Measurements from ENCODE around the gene GUK1. TPM values are rescaled to one million over a fixed set of nuclear protein-coding genes. Genes with fewer than 3 reads are reported as not detected.

The GUK1 gene
- total and polyA plus RNA-seq, 2 of the 4 experiments (the other 2 are of a cell fraction) = 465 to 548 TPM

DNA sequence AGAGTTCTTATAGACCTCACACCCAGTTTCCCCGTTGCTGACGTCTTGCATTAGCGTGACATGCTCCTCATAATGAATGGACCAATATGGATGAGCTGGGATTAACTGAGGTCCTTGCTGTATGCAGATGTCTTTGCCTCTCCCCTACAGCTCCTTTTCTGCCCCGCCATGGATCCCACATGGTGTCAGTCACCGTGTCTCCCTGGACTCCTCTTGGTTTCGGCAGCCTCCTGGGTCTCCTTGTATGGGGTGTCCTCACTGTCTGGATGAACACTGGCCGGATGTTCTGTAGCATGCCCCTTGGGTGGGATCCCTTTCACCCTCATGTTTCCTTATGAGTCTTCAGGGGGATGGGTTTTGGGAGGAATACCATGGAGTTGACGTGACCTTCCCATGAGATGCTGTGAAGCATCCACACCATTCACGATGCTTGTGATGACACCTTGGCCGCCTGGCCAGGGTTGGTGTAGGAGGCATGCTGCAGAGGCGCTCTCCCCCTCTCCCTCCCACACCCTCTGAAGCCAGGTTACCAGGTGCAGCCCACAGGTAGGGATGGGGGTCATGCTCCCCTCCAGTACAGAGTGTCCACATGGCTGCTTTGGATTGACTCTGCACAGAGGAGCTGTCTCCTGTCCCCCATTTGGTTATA is 14.1 kb downstream of the GUK1 start:
- no peak overlapping the region for H4K5ac ChIP-seq (ENCODE audit: low read depth, low read length)
- H3K27ac ChIP-seq (ENCODE audit: insufficient read depth, low read length) = no peak overlapping the region
- H4K91ac ChIP-seq (ENCODE audit: insufficient read depth, low read depth, low read length) = no peak overlapping the region
- no peak overlapping the region for H2AK9ac ChIP-seq (replicated peaks; ENCODE audit: low read depth, low read length, poor library complexity)
- H3K14ac ChIP-seq (replicated peaks; ENCODE audit: low read depth, low read length) = no peak overlapping the region
- WGBS, 2 experiments (ENCODE audit: extremely low coverage in 2 of 2, insufficient read length in 1 of 2) = no CpG with 5 or more reads among the region's 11 CpGs
- CTCF ChIA-PET = no interaction called here
- no peak overlapping the region for H4K8ac ChIP-seq (ENCODE audit: low read depth in 2 of 2, low read length in 2 of 2)
- in situ Hi-C loops (cut with MboI; ENCODE audit: low sequenced_read_pairs) (no loop called here), intact Hi-C loops (cut with micrococcal nuclease) (no loop called here), dilution Hi-C loops (cut with HindIII; ENCODE audit: low sequenced_read_pairs, unreplicated experiment) (no loop called here)
- no peak overlapping the region for H2BK15ac ChIP-seq (ENCODE audit: low read depth, low read length)
- TF ChIP-seq BHLHE40 (IDR thresholded peaks at IDR 0.05; ENCODE audit: low read depth, low read length) (no peak), ELK1 (IDR thresholded peaks at IDR 0.05; ENCODE audit: borderline replicate concordance, low read depth, low read length) (no peak), MAFK (IDR thresholded peaks at IDR 0.05; ENCODE audit: low read depth, low read length) (no peak), MAZ (IDR thresholded peaks at IDR 0.05; ENCODE audit: borderline replicate concordance, low read depth, low read length) (no peak), USF2 (IDR thresholded peaks at IDR 0.05; ENCODE audit: low read depth, low read length) (no peak), CTCF (conservative IDR thresholded peaks at IDR 0.05; ENCODE audit: low read depth, low read length) (no peak), POLR2A (IDR thresholded peaks at IDR 0.05; ENCODE audit: low read depth, low read length) (no peak), CEBPB (IDR thresholded peaks at IDR 0.05; ENCODE audit: low read depth, low read length) (no peak), RFX5 (IDR thresholded peaks at IDR 0.05; ENCODE audit: low read depth, low read length) (no peak), RAD21 (IDR thresholded peaks at IDR 0.05; ENCODE audit: low read length) (no peak), NFE2L2 (IDR thresholded peaks at IDR 0.05; ENCODE audit: low read depth, low read length) (no peak), SMC3 (IDR thresholded peaks at IDR 0.05; ENCODE audit: low read depth, low read length) (no peak), FOS (IDR thresholded peaks at IDR 0.05; ENCODE audit: low read depth, low read length) (no peak), RCOR1 (IDR thresholded peaks at IDR 0.05; ENCODE audit: insufficient replicate concordance, low read length) (no peak), MXI1 (IDR thresholded peaks at IDR 0.05; ENCODE audit: borderline replicate concordance, low read depth, low read length) (no peak), CHD1 (IDR thresholded peaks at IDR 0.05; ENCODE audit: low read depth, low read length) (no peak)
- POLR2A ChIA-PET (ENCODE audit: unreplicated experiment) = no interaction called here
- ATAC-seq (ENCODE audit: low read depth) = no peak
- no peak overlapping the region for H3K4ac ChIP-seq (ENCODE audit: low read depth, low read length)
- H3K36me3 ChIP-seq (ENCODE audit: control insufficient read depth, insufficient read depth, low read length) = no peaks in the 10 kb centered on the region
- no TSS peak for BruUV-seq (replicated peaks)
- no peak overlapping the region for H2AK5ac ChIP-seq (ENCODE audit: low read depth, low read length)
- H3K79me1 ChIP-seq (ENCODE audit: low read depth in 1 of 2, low read length in 2 of 2) = peaks cover 14 to 33% of the 10 kb centered on the region in 2 experiments
- no peak overlapping the region for H3K4me2 ChIP-seq (ENCODE audit: low read depth, low read length)
- peaks cover 22% of the 10 kb centered on the region for H3K4me1 ChIP-seq (ENCODE audit: control insufficient read depth, insufficient read depth, low read length)
- H3K9me1 ChIP-seq (ENCODE audit: insufficient read depth, low read length) = peaks cover 16% of the 10 kb centered on the region
- no peak overlapping the region for H3K18ac ChIP-seq (ENCODE audit: low read depth, low read length)
- H3K4me3 ChIP-seq (ENCODE audit: insufficient read depth, low read depth, low read length) = no peak overlapping the region
- H4K20me1 ChIP-seq (ENCODE audit: insufficient read depth, low read length) = peaks cover 7% of the 10 kb centered on the region; the same call in 1 of the 2 replicates
- DNase-seq = no peak
- H2BK5ac ChIP-seq (ENCODE audit: low read depth, low read length, poor library complexity, severe bottlenecking) = no peak overlapping the region
- H3K9me3 ChIP-seq (ENCODE audit: control insufficient read depth, insufficient read depth, low read length) = no peaks in the 10 kb centered on the region
- H3K23ac ChIP-seq (ENCODE audit: low read depth, low read length) = no peak overlapping the region
- no peak overlapping the region for H2AFZ ChIP-seq (replicated peaks; ENCODE audit: low read length, poor library complexity)
- no peak overlapping the region for H2BK120ac ChIP-seq (ENCODE audit: low read depth, low read length)
- H2BK20ac ChIP-seq (ENCODE audit: low read depth, low read length) = no peak overlapping the region
- no peak overlapping the region for H3K9ac ChIP-seq (ENCODE audit: low read depth, low read length)
- no peaks in the 10 kb centered on the region for H3K27me3 ChIP-seq (ENCODE audit: control insufficient read depth, insufficient read depth, low read length)
- H3K56ac ChIP-seq (ENCODE audit: extremely low read depth, insufficient read depth, low read length) = no peak overlapping the region
